ENCODE measurements around the gene IGFBP4.

The IGFBP4 gene

GRCh38 chr17:40461732-40462342 is 18.6 kb downstream of the IGFBP4 start:
- no peak for TF ChIP-seq CTCF (IDR thresholded peaks at IDR 0.05; ENCODE audit: extremely low read depth, missing control alignments)
- DNase-seq (ENCODE audit: low spot score), result no peak

GRCh38 chr17:40462343-40463121 is 19.3 kb downstream of the IGFBP4 start:
- no peak for TF ChIP-seq CTCF (IDR thresholded peaks at IDR 0.05; ENCODE audit: extremely low read depth, missing control alignments)
- no peak for DNase-seq (ENCODE audit: low spot score)

GRCh38 chr17:40463122-40463550 is 19.9 kb downstream of the IGFBP4 start:
- TF ChIP-seq CTCF (IDR thresholded peaks at IDR 0.05; ENCODE audit: extremely low read depth, missing control alignments), result no peak

GRCh38 chr17:40464392-40464855 is 21.2 kb downstream of the IGFBP4 start:
- TF ChIP-seq CTCF (IDR thresholded peaks at IDR 0.05; ENCODE audit: extremely low read depth, missing control alignments), result no peak
- DNase-seq (ENCODE audit: low spot score), result no peak

More at GRCh38 chr17:40463122-40463550, 19.9 kb downstream of the IGFBP4 start:
- no peak for DNase-seq (ENCODE audit: low spot score)

- DNase-seq (ENCODE audit: low spot score), result no peak
- no peak for TF ChIP-seq CTCF (IDR thresholded peaks at IDR 0.05; ENCODE audit: extremely low read depth, missing control alignments)
Measured at GRCh38 chr17:40466298-40466971, 23.2 kb downstream of the IGFBP4 start.

GRCh38 chr17:40467281-40467867 is 24.1 kb downstream of the IGFBP4 start:
- no peak for DNase-seq (ENCODE audit: low spot score)
- TF ChIP-seq CTCF (IDR thresholded peaks at IDR 0.05; ENCODE audit: extremely low read depth, missing control alignments), result no peak
